Measurements from ENCODE around the gene DARS2.
"Not testable (repeated sequence)": the region's sequence is repeated elsewhere in the genome, so short reads cannot be mapped to it uniquely, and the experiment has no call there.

Gene DARS2

GRCh38 chr1:173824315-173825081 lies at the start of gene DARS2, which contains the start of gene CENPL:
TSS of gene DARS2 (plus strand) at chr1:173824673. CDS start at chr1:173825230, 557 bp downstream.
TSS of gene CENPL (minus strand) at chr1:173824883. CDS start at chr1:173811299, 13,584 bp downstream.
- Mint-ChIP-seq H3K36me3 (no peaks in the 10 kb centered on the region), H3K27ac (peak within 1 kb of the TSS; percentile 98), H3K9me3 (ENCODE audit: low read depth) (no peaks in the 10 kb centered on the region), H3K27me3 (no peaks in the 10 kb centered on the region), H3K4me1 (ENCODE audit: low read depth) (peaks cover 62% of the 10 kb centered on the region), H3K4me3 (peak within 1 kb of the TSS; percentile 97)

- Mint-ChIP-seq H3K4me1 (ENCODE audit: low read depth) (peaks cover 5% of the 10 kb centered on the region), H3K36me3 (peaks cover 19% of the 10 kb centered on the region), H3K9me3 (ENCODE audit: low read depth) (no peaks in the 10 kb centered on the region), H3K27ac (peak overlapping the region; percentile 36), H3K27me3 (no peaks in the 10 kb centered on the region), H3K4me3 (no peak overlapping the region)
Measured at GRCh38 chr1:173775578-173776226, 48.8 kb upstream of the DARS2 start.

- peaks cover 19% of the 10 kb centered on the region for H3K36me3 Mint-ChIP-seq
- no peaks in the 10 kb centered on the region for H3K27me3 Mint-ChIP-seq
Measured at GRCh38 chr1:173779936-173780335, 44.5 kb upstream of the DARS2 start.

GRCh38 chr1:173784997-173785396 lies 39.5 kb upstream of the DARS2 start:
- peaks cover 3% of the 10 kb centered on the region for H3K36me3 Mint-ChIP-seq
- no peak overlapping the region for H3K27ac Mint-ChIP-seq
- H3K27me3 Mint-ChIP-seq: no peaks in the 10 kb centered on the region
- H3K4me1 Mint-ChIP-seq (ENCODE audit: low read depth): no peaks in the 10 kb centered on the region
- no peak overlapping the region for H3K4me3 Mint-ChIP-seq
- no peaks in the 10 kb centered on the region for H3K9me3 Mint-ChIP-seq (ENCODE audit: low read depth)

More at GRCh38 chr1:173779936-173780335, 44.5 kb upstream of the DARS2 start:
- H3K4me3 Mint-ChIP-seq: no peak overlapping the region
- H3K27ac Mint-ChIP-seq: peak overlapping the region; percentile 16
- H3K4me1 Mint-ChIP-seq (ENCODE audit: low read depth): peaks cover 5% of the 10 kb centered on the region
- H3K9me3 Mint-ChIP-seq (ENCODE audit: low read depth): no peaks in the 10 kb centered on the region

GRCh38 chr1:173789841-173790240 lies 34.6 kb upstream of the DARS2 start:
- Mint-ChIP-seq H3K36me3 (peaks cover 3% of the 10 kb centered on the region), H3K4me1 (ENCODE audit: low read depth) (no peaks in the 10 kb centered on the region), H3K27ac (no peak overlapping the region), H3K27me3 (no peaks in the 10 kb centered on the region), H3K4me3 (no peak overlapping the region), H3K9me3 (ENCODE audit: low read depth) (no peaks in the 10 kb centered on the region)

- Mint-ChIP-seq H3K4me3 (no peak overlapping the region), H3K4me1 (ENCODE audit: low read depth) (no peaks in the 10 kb centered on the region), H3K27me3 (no peaks in the 10 kb centered on the region)
Measured at GRCh38 chr1:173798078-173798477, 26.4 kb upstream of the DARS2 start.

GRCh38 chr1:173799995-173800394 lies 24.5 kb upstream of the DARS2 start:
- H3K36me3 Mint-ChIP-seq; H3K9me3 Mint-ChIP-seq (ENCODE audit: low read depth); H3K27ac Mint-ChIP-seq; H3K4me3 Mint-ChIP-seq; H3K27me3 Mint-ChIP-seq; H3K4me1 Mint-ChIP-seq (ENCODE audit: low read depth): not testable (repeated sequence)

More at GRCh38 chr1:173798078-173798477, 26.4 kb upstream of the DARS2 start:
- Mint-ChIP-seq H3K27ac (no peak overlapping the region), H3K9me3 (ENCODE audit: low read depth) (no peaks in the 10 kb centered on the region), H3K36me3 (peaks cover 8% of the 10 kb centered on the region)

- no peaks in the 10 kb centered on the region for H3K27me3 Mint-ChIP-seq
- no peak overlapping the region for H3K27ac Mint-ChIP-seq
- no peaks in the 10 kb centered on the region for H3K9me3 Mint-ChIP-seq (ENCODE audit: low read depth)
- H3K36me3 Mint-ChIP-seq: peaks cover 12% of the 10 kb centered on the region
- no peak overlapping the region for H3K4me3 Mint-ChIP-seq
- H3K4me1 Mint-ChIP-seq (ENCODE audit: low read depth): no peaks in the 10 kb centered on the region
Measured at GRCh38 chr1:173802961-173803360, 21.5 kb upstream of the DARS2 start.

GRCh38 chr1:173813654-173814053 lies 10.8 kb upstream of the DARS2 start:
- peaks cover 17% of the 10 kb centered on the region for H3K36me3 Mint-ChIP-seq
- not testable (repeated sequence) for H3K27me3 Mint-ChIP-seq; H3K27ac Mint-ChIP-seq; H3K4me3 Mint-ChIP-seq; H3K9me3 Mint-ChIP-seq (ENCODE audit: low read depth)
- peaks cover 34% of the 10 kb centered on the region for H3K4me1 Mint-ChIP-seq (ENCODE audit: low read depth)

GRCh38 chr1:173818459-173818858 lies 6.0 kb upstream of the DARS2 start:
- Mint-ChIP-seq H3K27me3 (no peaks in the 10 kb centered on the region), H3K36me3 (peaks cover 6% of the 10 kb centered on the region), H3K4me3 (no peak overlapping the region), H3K9me3 (ENCODE audit: low read depth) (no peaks in the 10 kb centered on the region), H3K27ac (no peak overlapping the region), H3K4me1 (ENCODE audit: low read depth) (peaks cover 57% of the 10 kb centered on the region)

- Mint-ChIP-seq H3K36me3 (peaks cover 6% of the 10 kb centered on the region), H3K27ac (no peak overlapping the region), H3K4me1 (ENCODE audit: low read depth) (peaks cover 54% of the 10 kb centered on the region)
Measured at GRCh38 chr1:173821680-173822079, 2.8 kb upstream of the DARS2 start.

GRCh38 chr1:173823781-173824314 lies 625 bp upstream of the DARS2 start:
- no peaks in the 10 kb centered on the region for H3K36me3 Mint-ChIP-seq
- H3K4me1 Mint-ChIP-seq (ENCODE audit: low read depth): peaks cover 59% of the 10 kb centered on the region
- H3K27ac Mint-ChIP-seq: peak overlapping the region; percentile 98
- H3K27me3 Mint-ChIP-seq: no peaks in the 10 kb centered on the region
- H3K4me3 Mint-ChIP-seq: peak overlapping the region; percentile 97
- H3K9me3 Mint-ChIP-seq (ENCODE audit: low read depth): no peaks in the 10 kb centered on the region

More at GRCh38 chr1:173821680-173822079, 2.8 kb upstream of the DARS2 start:
- H3K27me3 Mint-ChIP-seq: no peaks in the 10 kb centered on the region
- H3K4me3 Mint-ChIP-seq: peak overlapping the region; percentile 97
- no peaks in the 10 kb centered on the region for H3K9me3 Mint-ChIP-seq (ENCODE audit: low read depth)

- Mint-ChIP-seq H3K9me3 (ENCODE audit: low read depth) (no peaks in the 10 kb centered on the region), H3K4me3 (no peak overlapping the region), H3K27me3 (no peaks in the 10 kb centered on the region), H3K4me1 (ENCODE audit: low read depth) (peaks cover 42% of the 10 kb centered on the region), H3K36me3 (no peaks in the 10 kb centered on the region), H3K27ac (peak overlapping the region; percentile 16)
Measured at GRCh38 chr1:173827611-173828010, 3.1 kb downstream of the DARS2 start.

GRCh38 chr1:173832748-173833147 lies 8.3 kb downstream of the DARS2 start:
- H3K4me1 Mint-ChIP-seq (ENCODE audit: low read depth): peaks cover 7% of the 10 kb centered on the region
- H3K9me3 Mint-ChIP-seq (ENCODE audit: low read depth): no peaks in the 10 kb centered on the region
- H3K36me3 Mint-ChIP-seq: peaks cover 4% of the 10 kb centered on the region
- H3K27ac Mint-ChIP-seq: no peak overlapping the region
- H3K27me3 Mint-ChIP-seq: no peaks in the 10 kb centered on the region
- no peak overlapping the region for H3K4me3 Mint-ChIP-seq

GRCh38 chr1:173852105-173852504 lies 27.6 kb downstream of the DARS2 start:
- no peaks in the 10 kb centered on the region for H3K27me3 Mint-ChIP-seq
- peaks cover 3% of the 10 kb centered on the region for H3K36me3 Mint-ChIP-seq
- H3K4me3 Mint-ChIP-seq: no peak overlapping the region
- no peaks in the 10 kb centered on the region for H3K9me3 Mint-ChIP-seq (ENCODE audit: low read depth)
- peaks cover 2% of the 10 kb centered on the region for H3K4me1 Mint-ChIP-seq (ENCODE audit: low read depth)
- H3K27ac Mint-ChIP-seq: no peak overlapping the region
